ENCODE measurements around the gene DNAJC16. TPM values are rescaled to one million over a fixed set of nuclear protein-coding genes. Genes with fewer than 3 reads are reported as not detected.

The DNAJC16 gene
- total and polyA plus RNA-seq, 2 of the 13 experiments (the other 11 are each of a cell fraction or from before 2014, with no cell fraction given), result 11.4 to 15.4 TPM

GRCh38 chr1:15603050-15603965 is 76.7 kb downstream of the DNAJC16 start (continued):
- TF ChIP-seq ZFP41 (CRISPR knock-in tag; IDR thresholded peaks at IDR 0.05; ENCODE audit: borderline replicate concordance) (0 out of 2 replicates have a peak, but pooled peaks have one; percentile 92), ZNF737 (CRISPR knock-in tag; IDR thresholded peaks at IDR 0.05; ENCODE audit: borderline replicate concordance) (no peak), SP2 (CRISPR knock-in tag; IDR thresholded peaks at IDR 0.05) (no peak; the same call in 1 of the 2 replicates), ZFP62 (CRISPR knock-in tag; IDR thresholded peaks at IDR 0.05) (no peak), ZFAT (CRISPR knock-in tag; conservative IDR thresholded peaks at IDR 0.05) (no peak), ZSCAN20 (CRISPR knock-in tag; IDR thresholded peaks at IDR 0.05; ENCODE audit: borderline replicate concordance) (no peak), ELF3 (CRISPR knock-in tag; IDR thresholded peaks at IDR 0.05) (peak; percentile 74), MAFF (IDR thresholded peaks at IDR 0.05; ENCODE audit: low read depth, low read length) (no peak), HIC2 (CRISPR knock-in tag; IDR thresholded peaks at IDR 0.05; ENCODE audit: low read depth) (0 out of 2 replicates have a peak, but pooled peaks have one; percentile 40), PRPF4 (IDR thresholded peaks at IDR 0.05; ENCODE audit: low read depth, low read length, poor library complexity, severe bottlenecking) (no peak), ZBTB20 (CRISPR knock-in tag; IDR thresholded peaks at IDR 0.05; ENCODE audit: borderline replicate concordance, low read depth) (peak; percentile 92; the same call in 1 of the 2 replicates), SPEN (CRISPR knock-in tag; IDR thresholded peaks at IDR 0.05; ENCODE audit: low read depth) (peak; percentile 69; the same call in 1 of the 2 replicates), ZNF672 (CRISPR knock-in tag; IDR thresholded peaks at IDR 0.05) (no peak), ZNF768 (CRISPR knock-in tag; IDR thresholded peaks at IDR 0.05) (no peak), KAT2B (IDR thresholded peaks at IDR 0.05; ENCODE audit: borderline replicate concordance, low read depth, low read length) (no peak), FUBP1 (CRISPR knock-in tag; IDR thresholded peaks at IDR 0.05; ENCODE audit: borderline replicate concordance) (no peak), ARNT (IDR thresholded peaks at IDR 0.05) (no peak), ZNF33A (CRISPR knock-in tag; IDR thresholded peaks at IDR 0.05; ENCODE audit: borderline replicate concordance) (no peak), IRF1 (CRISPR knock-in tag; IDR thresholded peaks at IDR 0.05; ENCODE audit: low read depth) (no peak), MEIS2 (CRISPR knock-in tag; IDR thresholded peaks at IDR 0.05) (peak; percentile 53; the same call in 1 of the 2 replicates), AHR (CRISPR knock-in tag; IDR thresholded peaks at IDR 0.05) (peak; percentile 66; the same call in 1 of the 2 replicates), PRDM4 (CRISPR knock-in tag; IDR thresholded peaks at IDR 0.05; ENCODE audit: borderline replicate concordance) (no peak), PAX8 (CRISPR knock-in tag; IDR thresholded peaks at IDR 0.05; ENCODE audit: borderline replicate concordance) (no peak)

Data from HepG2 (cell line).